Neural progenitor cell (in vitro differentiated cells): ENCODE data around the gene STAG1. TPM values are rescaled to one million over a fixed set of nuclear protein-coding genes. Genes with fewer than 3 reads are reported as not detected.
A peak's percentile ranks its signal among the peaks of the same experiment; 100 is the strongest.
"Not testable (repeated sequence)": the region's sequence is repeated elsewhere in the genome, so short reads cannot be mapped to it uniquely, and the experiment has no call there.

Source experiments
- DNase-seq: peaks from one replicate; pipeline ENCODE4 v3.0.0-alpha.2; 2016; ENCODE audit warnings: low spot score
- H2AFZ ChIP-seq: fragments of 200-600 bp; sonication (generic); replicated peaks from 2 replicates; pipeline ENCODE4 v1.6.1; 2016; ENCODE audit warnings: antibody characterized with exemption
- H3F3A ChIP-seq: fragments of 200-600 bp; sonication (generic); 2 replicates; pipeline ENCODE4 v1.6.1; 2016; ENCODE audit warnings: antibody characterized with exemption, low read depth
- H3K27ac ChIP-seq: fragments of 200-600 bp; sonication (generic); 2 replicates; pipeline ENCODE4 v1.5.1; 2016; ENCODE audit warnings: mild to moderate bottlenecking
- H3K27me3 ChIP-seq: fragments of 200-600 bp; sonication (generic); 2 replicates; pipeline ENCODE4 v1.6.1; 2016; ENCODE audit warnings: mild to moderate bottlenecking, moderate library complexity
- H3K36me3 ChIP-seq: fragments of 200-600 bp; sonication (generic); 2 replicates; pipeline ENCODE4 v1.5.1; 2016
- H3K4me1 ChIP-seq: fragments of 200-600 bp; sonication (generic); 2 replicates; pipeline ENCODE4 v1.6.1; 2016; ENCODE audit warnings: mixed run types
- H3K4me2 ChIP-seq: fragments of 200-600 bp; sonication (generic); 2 replicates; pipeline ENCODE4 v1.6.1; 2016
- H3K4me3 ChIP-seq: fragments of 200-600 bp; sonication (generic); 2 replicates; pipeline ENCODE4 v1.5.1; 2016
- H3K79me2 ChIP-seq: fragments of 200-600 bp; sonication (generic); 2 replicates; pipeline ENCODE4 v1.6.1; 2016; ENCODE audit warnings: low read depth
- H3K9ac ChIP-seq: fragments of 200-600 bp; sonication (generic); 2 replicates; pipeline ENCODE4 v1.6.1; 2016
- H3K9me3 ChIP-seq: fragments of 200-600 bp; sonication (generic); 2 replicates; pipeline ENCODE4 v1.5.1; 2016; ENCODE audit warnings: low read depth
- H4K20me1 ChIP-seq: fragments of 200-600 bp; sonication (generic); 2 replicates; pipeline ENCODE4 v1.6.1; 2016; ENCODE audit warnings: low read depth
- H3K27ac Mint-ChIP-seq: 3 replicates; pipeline ENCODE4 v1.8.0; 2021; ENCODE audit warnings: mixed read lengths
- H3K27me3 Mint-ChIP-seq: 2 replicates; pipeline ENCODE4 v1.8.0; 2022; ENCODE audit warnings: low read depth, mild to moderate bottlenecking, inconsistent platforms, moderate library complexity, mixed read lengths; ENCODE audit not compliant: insufficient read depth
- H3K36me3 Mint-ChIP-seq: 3 replicates; pipeline ENCODE4 v1.8.0; 2021; ENCODE audit warnings: mixed read lengths
- H3K4me1 Mint-ChIP-seq: 3 replicates; pipeline ENCODE4 v1.8.0; 2021; ENCODE audit warnings: mixed read lengths
- H3K4me3 Mint-ChIP-seq: 3 replicates; pipeline ENCODE4 v1.8.0; 2021; ENCODE audit warnings: mild to moderate bottlenecking, moderate library complexity, mixed read lengths
- H3K9me3 Mint-ChIP-seq: 3 replicates; pipeline ENCODE4 v1.8.0; 2020; ENCODE audit warnings: mixed read lengths
- EZH2 ChIP-seq: fragments of 200-600 bp; sonication (generic); IDR thresholded peaks from 2 replicates; pipeline ENCODE4 v1.6.1; 2017; ENCODE audit warnings: antibody characterized with exemption, mild to moderate bottlenecking, moderate library complexity
- EZH2phosphoT487 ChIP-seq: fragments of 200-600 bp; sonication (generic); IDR thresholded peaks from 2 replicates; pipeline ENCODE4 v1.6.1; 2017; ENCODE audit warnings: antibody characterized with exemption
- total RNA-seq: library from RNA; depleted of rRNA; stranded (reverse); fragments of >200 nt; gene quantifications from 2 replicates; pipeline ENCODE4 v1.2.3, GENCODE V29; 2015; ENCODE audit warnings: low replicate concordance
- TF ChIP-seq, protein P1 (sequence below): fragments of 200-600 bp; sonication (generic); IDR thresholded peaks from 2 replicates; pipeline ENCODE4 v1.5.1; 2017; ENCODE audit warnings: antibody characterized with exemption, mild to moderate bottlenecking

Gene STAG1
- 23.8 and 38.3 TPM in 2 replicates for total RNA-seq

DNA sequence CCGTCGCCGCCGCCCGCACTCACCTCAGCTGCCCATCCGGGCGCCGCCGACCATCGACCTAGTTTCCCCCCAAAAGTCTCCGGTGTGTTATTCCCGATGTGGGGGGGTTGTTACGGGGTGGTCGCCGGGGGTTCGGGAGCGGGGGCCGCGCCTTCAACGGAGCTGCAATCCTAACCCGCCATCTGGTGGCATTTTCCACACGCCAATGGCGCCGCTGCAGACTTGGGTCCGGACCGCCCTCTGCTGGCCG lies at the start of gene STAG1:
Gene STAG1, minus strand, starts transcription at position 207 of the 250 bp plus-strand sequence. CDS start 121,480 bp downstream, outside the sequence.
- Mint-ChIP-seq H3K27me3 (peaks cover 8% of the 10 kb centered on the region), H3K4me3 (peak within 1 kb of the TSS; percentile 94), H3K4me1 (peaks cover 43% of the 10 kb centered on the region), H3K9me3 (peaks cover 4% of the 10 kb centered on the region), H3K36me3 (peaks cover 12% of the 10 kb centered on the region), H3K27ac (peak within 1 kb of the TSS; percentile 99)
- peaks cover 53% of the 10 kb centered on the region for H3K79me2 ChIP-seq
- H3K27ac ChIP-seq, result peak within 1 kb of the TSS; percentile 99
- TF ChIP-seq, protein P1, sequence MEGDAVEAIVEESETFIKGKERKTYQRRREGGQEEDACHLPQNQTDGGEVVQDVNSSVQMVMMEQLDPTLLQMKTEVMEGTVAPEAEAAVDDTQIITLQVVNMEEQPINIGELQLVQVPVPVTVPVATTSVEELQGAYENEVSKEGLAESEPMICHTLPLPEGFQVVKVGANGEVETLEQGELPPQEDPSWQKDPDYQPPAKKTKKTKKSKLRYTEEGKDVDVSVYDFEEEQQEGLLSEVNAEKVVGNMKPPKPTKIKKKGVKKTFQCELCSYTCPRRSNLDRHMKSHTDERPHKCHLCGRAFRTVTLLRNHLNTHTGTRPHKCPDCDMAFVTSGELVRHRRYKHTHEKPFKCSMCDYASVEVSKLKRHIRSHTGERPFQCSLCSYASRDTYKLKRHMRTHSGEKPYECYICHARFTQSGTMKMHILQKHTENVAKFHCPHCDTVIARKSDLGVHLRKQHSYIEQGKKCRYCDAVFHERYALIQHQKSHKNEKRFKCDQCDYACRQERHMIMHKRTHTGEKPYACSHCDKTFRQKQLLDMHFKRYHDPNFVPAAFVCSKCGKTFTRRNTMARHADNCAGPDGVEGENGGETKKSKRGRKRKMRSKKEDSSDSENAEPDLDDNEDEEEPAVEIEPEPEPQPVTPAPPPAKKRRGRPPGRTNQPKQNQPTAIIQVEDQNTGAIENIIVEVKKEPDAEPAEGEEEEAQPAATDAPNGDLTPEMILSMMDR, result peak; percentile 93
- TF ChIP-seq EZH2phosphoT487, result no peak
- no peak for TF ChIP-seq EZH2
- H3K4me2 ChIP-seq, result peak within 1 kb of the TSS; percentile 82
- H4K20me1 ChIP-seq, result no peaks in the 10 kb centered on the region
- H3K4me1 ChIP-seq, result peaks cover 40% of the 10 kb centered on the region
- H3K9ac ChIP-seq, result peak within 1 kb of the TSS; percentile 81
- DNase-seq, result no peak
- peak within 1 kb of the TSS; percentile 77 for H3K4me3 ChIP-seq
- peak within 1 kb of the TSS; percentile 78 for H2AFZ ChIP-seq
- H3F3A ChIP-seq, result peaks cover 38% of the 10 kb centered on the region
- H3K27me3 ChIP-seq, result no peaks in the 10 kb centered on the region
- no peaks in the 10 kb centered on the region for H3K9me3 ChIP-seq
- no peaks in the 10 kb centered on the region for H3K36me3 ChIP-seq

DNA sequence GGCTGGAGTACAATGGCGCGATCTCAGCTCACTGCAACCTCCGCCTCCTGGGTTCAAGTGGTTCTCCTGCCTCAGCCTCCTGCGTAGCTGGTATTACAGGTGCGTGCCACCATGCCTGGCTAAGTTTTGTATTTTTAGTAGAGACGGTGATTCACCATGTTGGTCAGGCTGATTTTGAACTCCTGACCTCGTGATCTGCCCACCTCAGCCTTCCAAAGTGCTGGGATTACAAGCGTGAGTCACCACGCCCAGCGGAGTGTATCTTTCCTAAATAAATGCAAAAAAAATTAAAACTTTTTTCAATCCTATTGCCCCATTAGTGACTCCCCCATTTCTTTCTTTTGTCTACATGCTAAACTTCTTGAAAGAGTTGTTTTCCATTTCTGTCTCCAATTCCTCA lies 49.0 kb upstream of the STAG1 start:
- H3K27ac ChIP-seq, H3K4me3 ChIP-seq, H3K36me3 ChIP-seq, H4K20me1 ChIP-seq, H3K9me3 Mint-ChIP-seq, DNase-seq, H3K4me1 ChIP-seq, H3K27me3 Mint-ChIP-seq, H3K36me3 Mint-ChIP-seq, H3K79me2 ChIP-seq, H3K4me3 Mint-ChIP-seq, H3K27me3 ChIP-seq, H3K9ac ChIP-seq, H2AFZ ChIP-seq, H3F3A ChIP-seq, H3K9me3 ChIP-seq, H3K4me2 ChIP-seq: not testable (repeated sequence)
- H3K27ac Mint-ChIP-seq, result peak overlapping the region; percentile 88
- H3K4me1 Mint-ChIP-seq, result peaks cover 45% of the 10 kb centered on the region

DNA sequence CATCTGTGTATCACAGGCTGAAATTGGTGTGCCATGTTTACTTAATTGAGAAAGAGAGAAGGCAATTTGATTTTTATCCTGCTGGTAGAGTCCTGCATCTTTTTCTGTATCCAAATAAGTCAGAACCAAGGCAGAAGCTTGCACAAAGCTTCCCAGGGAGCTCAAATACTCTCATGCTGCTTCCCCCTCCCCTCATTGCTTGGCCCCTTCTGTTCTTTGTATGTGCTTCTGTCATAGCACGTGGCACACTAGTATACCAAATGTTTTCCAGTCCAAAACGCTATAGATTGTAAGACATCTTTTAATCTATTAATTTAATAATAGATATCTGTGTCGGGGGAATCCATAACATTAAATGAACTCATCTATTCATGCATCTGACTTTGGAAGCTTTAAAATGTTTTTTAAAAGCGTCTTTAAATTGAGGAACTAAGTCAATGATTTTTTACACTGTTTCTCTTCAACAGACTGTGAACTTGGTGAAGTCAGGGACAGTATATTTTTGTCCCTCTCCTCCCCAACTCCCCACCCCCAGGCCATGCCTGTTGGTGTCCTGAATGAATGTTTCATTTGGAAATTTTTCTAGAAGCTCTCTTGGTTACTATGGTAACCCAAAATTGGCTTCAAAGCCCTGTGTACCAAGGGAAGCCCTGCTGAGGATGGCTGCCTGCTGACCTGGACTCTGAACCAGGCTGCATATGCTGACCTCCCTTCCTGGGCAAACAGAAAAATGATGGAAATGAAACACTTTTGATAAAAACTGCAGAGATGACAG lies 40.6 kb upstream of the STAG1 start:
- Histone ChIP-seq H4K20me1 (no peaks in the 10 kb centered on the region), H3K4me2 (peak overlapping the region; percentile 32), H3K4me3 (no peak overlapping the region), H3K9me3 (no peaks in the 10 kb centered on the region), H2AFZ (peak overlapping the region; percentile 24), H3K27ac (no peak overlapping the region), H3K79me2 (no peaks in the 10 kb centered on the region), H3K36me3 (no peaks in the 10 kb centered on the region), H3K27me3 (no peaks in the 10 kb centered on the region), H3K9ac (no peak overlapping the region), H3K4me1 (peaks cover 12% of the 10 kb centered on the region), H3F3A (no peaks in the 10 kb centered on the region)
- Mint-ChIP-seq H3K9me3 (no peaks in the 10 kb centered on the region), H3K27ac (peak overlapping the region; percentile 99), H3K4me3 (peak overlapping the region; percentile 67), H3K27me3 (peaks cover 10% of the 10 kb centered on the region), H3K36me3 (no peaks in the 10 kb centered on the region), H3K4me1 (peaks cover 61% of the 10 kb centered on the region)
- TF ChIP-seq EZH2, result no peak
- no peak for DNase-seq

DNA sequence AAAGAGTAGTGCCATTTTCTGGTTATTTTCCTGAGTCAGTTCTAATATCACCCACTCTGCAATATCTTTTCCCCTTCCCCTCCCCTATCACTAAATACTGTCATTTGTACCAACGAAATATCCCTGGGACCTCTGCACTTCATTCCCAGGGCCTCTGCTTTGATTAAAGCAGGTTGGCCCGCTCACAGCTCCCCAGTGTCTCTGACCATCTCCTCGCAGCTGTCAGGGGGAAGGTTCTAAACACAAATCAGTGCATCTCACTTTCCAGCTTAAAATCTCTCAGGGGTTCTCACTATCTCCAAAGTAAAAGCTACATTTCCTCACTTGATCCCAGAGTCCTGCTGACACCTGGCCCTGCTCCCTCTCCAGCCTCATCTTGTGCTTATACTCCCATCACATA lies 38.6 kb upstream of the STAG1 start:
- no peak overlapping the region for H3K4me3 ChIP-seq
- H3K27ac ChIP-seq, result no peak overlapping the region
- no peaks in the 10 kb centered on the region for H3K9me3 ChIP-seq
- Mint-ChIP-seq H3K9me3 (no peaks in the 10 kb centered on the region), H3K4me3 (no peak overlapping the region), H3K4me1 (peaks cover 77% of the 10 kb centered on the region), H3K36me3 (no peaks in the 10 kb centered on the region), H3K27me3 (peaks cover 10% of the 10 kb centered on the region), H3K27ac (peak overlapping the region; percentile 70)
- no peaks in the 10 kb centered on the region for H3K36me3 ChIP-seq
- H3F3A ChIP-seq, result no peaks in the 10 kb centered on the region
- TF ChIP-seq, protein P1, result no peak
- TF ChIP-seq EZH2phosphoT487 (no peak), EZH2 (no peak)
- H3K4me1 ChIP-seq, result peaks cover 22% of the 10 kb centered on the region
- H3K79me2 ChIP-seq, result no peaks in the 10 kb centered on the region
- no peak overlapping the region for H2AFZ ChIP-seq
- no peaks in the 10 kb centered on the region for H3K27me3 ChIP-seq
- H3K9ac ChIP-seq, result no peak overlapping the region
- no peak for DNase-seq
- no peak overlapping the region for H3K4me2 ChIP-seq
- no peaks in the 10 kb centered on the region for H4K20me1 ChIP-seq
